GM23248 (cell line): ENCODE measurements around the gene MAP2K5. TPM values are rescaled to one million over a fixed set of nuclear protein-coding genes. Genes with fewer than 3 reads are reported as not detected.

Source experiments
- DNase-seq: peaks from one replicate; pipeline ENCODE4 v3.0.0-alpha.2; 2015
- H2AFZ ChIP-seq: fragments of 200-600 bp; sonication (generic); 2 replicates; pipeline ENCODE4 v1.6.1; 2016; ENCODE audit warnings: antibody characterized with exemption
- H3F3A ChIP-seq: fragments of 200-600 bp; sonication (generic); 2 replicates; pipeline ENCODE4 v1.6.1; 2016; ENCODE audit warnings: mild to moderate bottlenecking, antibody characterized with exemption, mixed run types; ENCODE audit not compliant: insufficient read depth
- H3K27ac ChIP-seq: fragments of 200-600 bp; sonication (generic); 2 replicates; pipeline ENCODE4 v1.5.1; 2016; ENCODE audit warnings: mild to moderate bottlenecking
- H3K27me3 ChIP-seq: fragments of 200-600 bp; sonication (generic); replicated peaks from 2 replicates; pipeline ENCODE4 v1.6.1; 2016; ENCODE audit warnings: mild to moderate bottlenecking; ENCODE audit not compliant: insufficient read depth
- H3K36me3 ChIP-seq: fragments of 200-600 bp; sonication (generic); 2 replicates; pipeline ENCODE4 v1.6.1; 2016; ENCODE audit warnings: low read depth, mild to moderate bottlenecking
- H3K4me1 ChIP-seq: fragments of 200-600 bp; sonication (generic); 2 replicates; pipeline ENCODE4 v1.6.1; 2016; ENCODE audit warnings: mild to moderate bottlenecking; ENCODE audit not compliant: insufficient read depth
- H3K4me2 ChIP-seq: fragments of 200-600 bp; sonication (generic); one replicate; pipeline ENCODE4 v1.6.1; 2016; ENCODE audit warnings: mild to moderate bottlenecking; ENCODE audit not compliant: unreplicated experiment
- H3K4me3 ChIP-seq: fragments of 200-600 bp; sonication (generic); 2 replicates; pipeline ENCODE4 v1.5.1; 2016; ENCODE audit warnings: mild to moderate bottlenecking
- H3K79me2 ChIP-seq: fragments of 200-600 bp; sonication (generic); 2 replicates; pipeline ENCODE4 v1.6.1; 2016; ENCODE audit warnings: mild to moderate bottlenecking; ENCODE audit not compliant: insufficient read depth
- H3K9ac ChIP-seq: fragments of 200-600 bp; sonication (generic); 2 replicates; pipeline ENCODE4 v1.6.1; 2016; ENCODE audit warnings: mild to moderate bottlenecking
- H3K9me2 ChIP-seq: fragments of 200-600 bp; sonication (generic); 2 replicates; pipeline ENCODE4 v1.6.1; 2016; ENCODE audit warnings: mixed run types, mild to moderate bottlenecking, moderate library complexity; ENCODE audit not compliant: insufficient read depth
- H3K9me3 ChIP-seq: fragments of 200-600 bp; sonication (generic); one replicate; pipeline ENCODE4 v1.6.1; 2017; ENCODE audit warnings: low read depth
- H4K20me1 ChIP-seq: fragments of 200-600 bp; sonication (generic); 2 replicates; pipeline ENCODE4 v1.6.0; 2016; ENCODE audit not compliant: insufficient read depth
- EZH2 ChIP-seq: fragments of 200-600 bp; sonication (generic); IDR thresholded peaks from 2 replicates; pipeline ENCODE4 v1.6.1; 2018; ENCODE audit warnings: antibody characterized with exemption, mild to moderate bottlenecking; ENCODE audit not compliant: insufficient read depth, poor library complexity, severe bottlenecking
- EZH2phosphoT487 ChIP-seq: fragments of 200-600 bp; sonication (generic); IDR thresholded peaks from 2 replicates; pipeline ENCODE4 v1.6.1; 2018; ENCODE audit warnings: antibody characterized with exemption, moderate library complexity, mild to moderate bottlenecking, low read depth; ENCODE audit not compliant: insufficient read depth
- WGBS, 2 experiments: methylation state at CpG; one replicate each; pipeline ENCODE4 v1.1.6; 2015 to 2017; ENCODE audit warnings: low lambda C conversion rate in 2 of 2, low coverage in 1 of 2; ENCODE audit errors: missing lambda C conversion rate in 2 of 2; 5-methylcytosine and 5-hydroxymethylcytosine counted together
- in situ Hi-C: fragments of 300-500 bp; cut with MboI; formaldehyde crosslinking; loops from 2 replicates; pipeline ENCODE4 v1.15.0; 2020
- polyA plus RNA-seq: library from polyadenylated mRNA; unstranded; fragments of >200 nt; fragmentation: Nextera tagmentation; extraction: Ambion mirVana; gene quantifications from 2 replicates; pipeline ENCODE4 v1.2.1, GENCODE V29; 2016
- total RNA-seq: library from RNA; depleted of rRNA; stranded (reverse); fragments of >200 nt; shearing (Covaris generic); gene quantifications from 2 replicates; pipeline ENCODE4 v1.2.3, GENCODE V29; 2014

MAP2K5 gene
- total and polyA plus RNA-seq, 2 experiments from 2014 or later, result 2.8 to 15.0 TPM

DNA sequence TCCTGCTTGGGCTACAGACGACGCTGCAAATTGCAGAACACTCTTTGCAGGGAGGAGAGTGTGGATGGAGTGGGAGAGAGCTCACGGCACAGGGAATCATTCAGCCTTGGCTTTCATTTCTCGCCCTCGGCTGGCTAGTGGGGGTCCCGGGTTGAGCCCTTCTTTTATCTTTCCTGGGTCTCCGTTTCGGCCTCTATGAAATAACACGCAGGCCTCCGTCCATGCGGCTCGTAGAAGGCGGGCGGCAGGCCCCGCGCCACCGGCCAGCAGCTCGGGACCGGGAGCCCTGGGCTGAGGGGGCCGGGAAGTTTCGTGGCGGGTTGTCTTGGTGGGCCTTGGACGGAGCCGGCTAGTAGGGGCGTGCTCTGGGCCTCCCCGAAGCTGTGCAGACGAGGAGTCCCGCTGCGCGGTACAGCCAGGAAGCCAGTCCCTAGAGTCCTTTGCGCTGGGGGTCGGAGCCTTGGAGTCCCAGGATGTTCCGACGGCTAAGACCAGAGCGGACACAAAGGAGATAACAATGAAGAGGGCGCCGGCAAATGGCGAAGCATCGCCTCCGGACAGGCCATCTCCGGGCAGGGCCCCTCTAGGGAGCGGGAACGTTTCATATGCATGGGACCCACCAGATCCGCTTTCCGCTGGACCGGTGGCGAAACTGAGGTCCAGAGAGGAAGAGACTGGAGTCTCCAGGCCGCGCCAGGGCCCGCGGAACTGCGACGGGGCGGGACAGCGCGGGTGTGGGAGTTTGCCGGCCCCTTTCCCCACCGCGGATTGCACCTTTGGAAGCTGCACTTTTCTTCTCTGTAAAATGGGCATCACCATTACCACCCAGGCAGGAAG lies 293.0 kb downstream of the MAP2K5 start:
- H3K9me2 ChIP-seq, result no peaks in the 10 kb centered on the region
- H4K20me1 ChIP-seq, result no peaks in the 10 kb centered on the region
- H3K4me1 ChIP-seq, result no peaks in the 10 kb centered on the region
- 8 to 12% methylated on average over 57 to 59 of the region's 59 CpGs for WGBS, 2 experiments
- H3K4me2 ChIP-seq, result peak overlapping the region; percentile 79
- H3K27me3 ChIP-seq, result peaks cover 52% of the 10 kb centered on the region
- no peaks in the 10 kb centered on the region for H3K79me2 ChIP-seq
- peak overlapping the region; percentile 72 for H2AFZ ChIP-seq
- TF ChIP-seq EZH2phosphoT487 (peak; percentile 74; the same call in 1 of the 2 replicates), EZH2 (peak; percentile 83)
- no peak for DNase-seq
- peak overlapping the region; percentile 66 for H3K4me3 ChIP-seq
- no peak overlapping the region for H3K27ac ChIP-seq
- in situ Hi-C loops, result loop anchor here (10.0 kb wide), 2 partner anchors 331 to 891 kb away; no protein-coding TSS in a partner anchor
- H3K9ac ChIP-seq, result peak overlapping the region; percentile 44
- no peaks in the 10 kb centered on the region for H3K36me3 ChIP-seq
- H3K9me3 ChIP-seq, result no peaks in the 10 kb centered on the region
- H3F3A ChIP-seq, result peaks cover 3% of the 10 kb centered on the region; the same call in 1 of the 2 replicates

DNA sequence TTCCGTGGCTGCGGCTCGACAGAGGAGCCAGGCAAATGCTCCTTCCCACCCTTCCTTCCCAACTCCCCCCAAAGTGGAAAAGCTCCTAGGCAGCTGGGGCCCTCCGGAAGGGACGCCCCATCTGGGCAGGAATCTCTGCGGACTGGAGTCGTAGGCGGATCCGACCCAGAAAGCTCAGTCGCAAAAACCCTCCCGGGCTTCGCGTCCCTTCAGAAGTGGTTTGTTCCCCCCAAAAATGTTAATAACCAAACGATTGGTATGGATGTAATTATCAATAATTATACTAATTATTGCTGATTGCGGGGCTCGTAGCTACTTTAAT lies 293.6 kb downstream of the MAP2K5 start:
- H3K4me1 ChIP-seq, result no peaks in the 10 kb centered on the region
- no peaks in the 10 kb centered on the region for H3K9me2 ChIP-seq
- H4K20me1 ChIP-seq, result no peaks in the 10 kb centered on the region
- TF ChIP-seq EZH2phosphoT487 (no peak), EZH2 (no peak)
- H3K9me3 ChIP-seq, result no peaks in the 10 kb centered on the region
- H3K9ac ChIP-seq, result peak overlapping the region; percentile 44
- peak; percentile 50 for DNase-seq
- peaks cover 46% of the 10 kb centered on the region for H3K27me3 ChIP-seq
- peaks cover 3% of the 10 kb centered on the region; the same call in 1 of the 2 replicates for H3F3A ChIP-seq
- peak overlapping the region; percentile 72 for H2AFZ ChIP-seq
- no peaks in the 10 kb centered on the region for H3K36me3 ChIP-seq
- peak overlapping the region; percentile 79 for H3K4me2 ChIP-seq
- H3K27ac ChIP-seq, result no peak overlapping the region
- 1% methylated on average over 16 of the region's 16 CpGs for WGBS, 2 experiments
- in situ Hi-C loops, result loop anchor here (10.0 kb wide), 2 partner anchors 331 to 891 kb away; no protein-coding TSS in a partner anchor
- H3K4me3 ChIP-seq, result peak overlapping the region; percentile 66
- no peaks in the 10 kb centered on the region for H3K79me2 ChIP-seq

DNA sequence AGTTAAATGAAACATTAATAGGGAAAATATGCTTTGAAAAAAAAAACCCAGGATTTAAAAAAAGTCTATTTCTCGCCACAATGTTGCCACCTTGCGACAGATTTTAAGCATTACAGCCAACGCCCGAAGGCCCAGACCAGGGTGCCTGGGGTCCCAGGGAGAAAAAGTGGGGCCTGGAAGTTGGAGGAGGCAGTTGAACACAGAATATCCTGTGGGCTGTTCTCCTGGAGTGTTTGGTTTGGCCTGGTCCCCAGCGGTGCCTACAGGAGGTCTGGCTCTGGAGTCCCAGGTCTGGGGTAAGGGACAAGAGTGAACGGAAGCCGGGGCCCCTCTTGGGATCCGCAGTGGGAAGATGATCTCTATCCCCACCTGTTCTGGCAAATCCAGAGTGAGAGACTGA lies 294.0 kb downstream of the MAP2K5 start:
- in situ Hi-C loops, result loop anchor here (10.0 kb wide), 2 partner anchors 332 to 892 kb away; no protein-coding TSS in a partner anchor
- TF ChIP-seq EZH2phosphoT487, result no peak
- no peak for TF ChIP-seq EZH2
- Histone ChIP-seq H3K9ac (peak overlapping the region; percentile 44), H3F3A (peaks cover 3% of the 10 kb centered on the region; the same call in 1 of the 2 replicates), H3K79me2 (no peaks in the 10 kb centered on the region), H3K9me2 (no peaks in the 10 kb centered on the region), H3K4me1 (no peaks in the 10 kb centered on the region), H3K4me3 (peak overlapping the region; percentile 66), H3K36me3 (no peaks in the 10 kb centered on the region), H3K27ac (no peak overlapping the region), H3K27me3 (peaks cover 43% of the 10 kb centered on the region), H4K20me1 (no peaks in the 10 kb centered on the region), H2AFZ (peak overlapping the region; percentile 72), H3K4me2 (peak overlapping the region; percentile 79), H3K9me3 (no peaks in the 10 kb centered on the region)
- DNase-seq, result peak; percentile 65
- WGBS, 2 experiments, result 38 to 43% methylated on average over 8 of the region's 8 CpGs

DNA sequence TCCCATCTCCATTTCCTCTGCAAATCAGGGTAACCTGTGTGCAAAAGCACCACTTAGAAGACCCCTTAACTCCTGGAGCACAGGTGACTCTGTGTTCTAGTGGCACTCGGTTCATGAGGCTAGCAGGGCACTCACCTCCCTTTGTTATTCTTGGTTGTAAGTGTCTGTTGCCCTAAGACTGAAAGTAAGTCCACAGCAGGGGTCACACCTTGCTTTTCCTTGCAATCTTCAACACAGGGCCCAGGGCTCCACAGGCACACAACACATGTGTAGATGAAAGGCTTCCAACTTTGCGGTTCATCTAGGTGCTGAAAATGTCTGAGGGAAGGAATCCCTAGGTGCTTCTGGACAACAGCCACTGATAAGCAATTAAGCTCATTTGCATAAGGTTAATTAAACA lies 294.5 kb downstream of the MAP2K5 start:
- H3K4me3 ChIP-seq, result no peak overlapping the region
- no peaks in the 10 kb centered on the region for H3K4me1 ChIP-seq
- peaks cover 3% of the 10 kb centered on the region; the same call in 1 of the 2 replicates for H3F3A ChIP-seq
- no peaks in the 10 kb centered on the region for H3K36me3 ChIP-seq
- H3K27me3 ChIP-seq, result peaks cover 41% of the 10 kb centered on the region
- no peak overlapping the region for H3K4me2 ChIP-seq
- 40 to 57% methylated on average over 2 of the region's 2 CpGs for WGBS, 2 experiments
- no peak overlapping the region for H3K9ac ChIP-seq
- no peaks in the 10 kb centered on the region for H3K9me2 ChIP-seq
- in situ Hi-C loops, result loop anchor here (10.0 kb wide), 2 partner anchors 332 to 892 kb away; no protein-coding TSS in a partner anchor
- no peaks in the 10 kb centered on the region for H3K9me3 ChIP-seq
- TF ChIP-seq EZH2phosphoT487 (no peak), EZH2 (no peak)
- H4K20me1 ChIP-seq, result no peaks in the 10 kb centered on the region
- H3K27ac ChIP-seq, result no peak overlapping the region
- DNase-seq, result no peak
- no peak overlapping the region for H2AFZ ChIP-seq
- no peaks in the 10 kb centered on the region for H3K79me2 ChIP-seq
